Activated effector memory CD4-positive, alpha-beta T cell treated with Interleukin-2 at 50 U/mL for 16 hours (primary cell): Measurements from ENCODE around the gene APOA4.

Experiments used
- DNase-seq: peaks from one replicate; pipeline ENCODE4 v3.0.0-alpha.2; 2020

Gene APOA4

GRCh38 chr11:116823031-116823843 is at the start of gene APOA4:
TSS of gene APOA4 (minus strand) at chr11:116823304. CDS start at chr11:116823191, 113 bp downstream.
- no peak for DNase-seq

GRCh38 chr11:116871248-116871647 is 48.1 kb upstream of the APOA4 start:
- DNase-seq, result no peak

- no peak for DNase-seq
Observed at GRCh38 chr11:116870054-116870453, 47.0 kb upstream of the APOA4 start.

GRCh38 chr11:116869610-116870009 is 46.5 kb upstream of the APOA4 start:
- DNase-seq, result no peak

- no peak for DNase-seq
Observed at GRCh38 chr11:116868066-116868465, 45.0 kb upstream of the APOA4 start.

- no peak for DNase-seq
Observed at GRCh38 chr11:116867619-116868018, 44.5 kb upstream of the APOA4 start.

- DNase-seq, result no peak
Observed at GRCh38 chr11:116866804-116867455, 43.8 kb upstream of the APOA4 start.

GRCh38 chr11:116865696-116866095 is 42.6 kb upstream of the APOA4 start:
- DNase-seq, result no peak

- no peak for DNase-seq
Observed at GRCh38 chr11:116864531-116864930, 41.4 kb upstream of the APOA4 start.

- no peak for DNase-seq
Observed at GRCh38 chr11:116862951-116863350, 39.8 kb upstream of the APOA4 start.

- no peak for DNase-seq
Observed at GRCh38 chr11:116862185-116862584, 39.1 kb upstream of the APOA4 start.

GRCh38 chr11:116861539-116861938 is 38.4 kb upstream of the APOA4 start:
- DNase-seq, result no peak

GRCh38 chr11:116860303-116860702 is 37.2 kb upstream of the APOA4 start:
- no peak for DNase-seq

- no peak for DNase-seq
Observed at GRCh38 chr11:116859175-116859574, 36.1 kb upstream of the APOA4 start.

GRCh38 chr11:116857936-116858335 is 34.8 kb upstream of the APOA4 start:
- no peak for DNase-seq

GRCh38 chr11:116857316-116857715 is 34.2 kb upstream of the APOA4 start:
- no peak for DNase-seq

- DNase-seq, result no peak
Observed at GRCh38 chr11:116856423-116856822, 33.3 kb upstream of the APOA4 start.

- DNase-seq, result no peak
Observed at GRCh38 chr11:116855413-116855812, 32.3 kb upstream of the APOA4 start.

- peak; percentile 35 for DNase-seq
Observed at GRCh38 chr11:116853461-116854073, 30.5 kb upstream of the APOA4 start.

GRCh38 chr11:116852261-116853031 is 29.3 kb upstream of the APOA4 start:
- no peak for DNase-seq

GRCh38 chr11:116851626-116852025 is 28.5 kb upstream of the APOA4 start:
- DNase-seq, result peak; percentile 27

GRCh38 chr11:116849486-116849885 is 26.4 kb upstream of the APOA4 start:
- DNase-seq, result no peak

GRCh38 chr11:116849060-116849459 is 26.0 kb upstream of the APOA4 start:
- DNase-seq, result no peak
